Measurements from ENCODE around the gene ZNF521.
"Not testable (repeated sequence)": the region's sequence is repeated elsewhere in the genome, so short reads cannot be mapped to it uniquely, and the experiment has no call there.

ZNF521 gene

DNA sequence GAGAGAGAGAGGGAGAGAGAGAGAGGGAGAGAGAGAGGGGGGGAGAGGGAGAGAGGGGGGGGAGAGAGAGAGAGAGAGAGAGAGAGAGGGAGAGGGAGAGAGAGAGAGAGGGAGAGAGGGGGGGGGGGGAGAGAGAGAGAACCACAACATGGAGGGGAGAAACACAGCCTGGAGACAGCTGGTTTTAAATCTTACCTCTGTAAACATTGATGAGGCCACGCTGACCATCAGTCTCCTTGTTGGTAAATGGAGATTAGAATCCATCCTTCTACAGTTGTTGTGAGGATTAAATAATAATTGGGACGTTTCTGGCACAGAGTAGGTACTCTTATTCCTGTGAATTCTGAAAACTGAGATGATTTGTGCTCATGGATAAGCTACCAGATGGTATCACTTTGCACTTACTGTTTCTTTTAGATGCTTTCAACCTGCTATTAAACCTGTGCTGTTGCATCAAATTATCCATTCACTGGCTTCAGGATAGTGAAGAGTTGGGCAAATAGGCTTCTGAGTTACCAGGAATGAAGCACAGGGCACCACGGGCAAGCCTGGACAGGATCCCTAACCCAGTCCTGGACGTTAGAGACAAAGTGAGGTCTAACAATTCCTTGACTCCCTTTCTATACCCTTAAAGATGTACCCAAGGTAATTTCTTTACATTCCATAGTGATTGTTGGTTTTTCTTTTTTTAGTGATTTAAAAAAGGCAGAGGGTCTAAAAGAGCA, 318.1 kb downstream of the ZNF521 start:
- no peaks in the 10 kb centered on the region for H3K4me1 ChIP-seq (ENCODE audit: insufficient read depth, low read length)
- peaks cover 5% of the 10 kb centered on the region; the same call in 1 of the 2 replicates for H3K27me3 ChIP-seq (ENCODE audit: insufficient read depth, low read length)
- no peaks in the 10 kb centered on the region for H3K36me3 ChIP-seq (ENCODE audit: insufficient read depth, low read depth, low read length)
- H3K4me3 ChIP-seq (ENCODE audit: low read length): no peak overlapping the region
- peaks cover 4% of the 10 kb centered on the region; the same call in 1 of the 2 replicates for H3K9me3 ChIP-seq (ENCODE audit: insufficient read depth, low read depth, low read length)
- H3K27ac ChIP-seq (ENCODE audit: low read length): no peak overlapping the region
- H3K9ac ChIP-seq (ENCODE audit: low read depth, low read length): no peak overlapping the region

DNA sequence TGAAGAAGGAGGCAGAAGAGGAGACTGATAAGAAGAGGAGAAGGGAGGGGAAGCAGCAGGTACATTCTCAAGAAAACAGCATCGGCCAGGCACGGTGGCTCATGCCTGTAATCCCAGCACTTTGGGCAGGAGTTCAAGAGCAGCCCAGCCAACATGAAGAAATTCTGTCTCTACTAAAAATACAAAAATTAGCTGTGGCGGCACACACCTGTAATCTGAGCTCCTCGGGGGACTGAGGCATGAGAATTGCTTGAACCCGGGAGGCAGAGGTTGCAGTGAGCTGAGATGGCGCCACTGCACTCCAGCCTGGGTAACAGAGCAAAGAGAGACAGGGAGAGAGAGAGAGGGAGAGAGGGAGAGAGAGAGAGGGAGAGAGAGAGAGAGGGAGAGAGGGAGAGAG, 318.8 kb downstream of the ZNF521 start:
- not testable (repeated sequence) for H3K4me3 ChIP-seq (ENCODE audit: low read length); H3K27ac ChIP-seq (ENCODE audit: low read length); H3K9ac ChIP-seq (ENCODE audit: low read depth, low read length); H3K9me3 ChIP-seq (ENCODE audit: insufficient read depth, low read depth, low read length); H3K27me3 ChIP-seq (ENCODE audit: insufficient read depth, low read length); H3K4me1 ChIP-seq (ENCODE audit: insufficient read depth, low read length); H3K36me3 ChIP-seq (ENCODE audit: insufficient read depth, low read depth, low read length)

DNA sequence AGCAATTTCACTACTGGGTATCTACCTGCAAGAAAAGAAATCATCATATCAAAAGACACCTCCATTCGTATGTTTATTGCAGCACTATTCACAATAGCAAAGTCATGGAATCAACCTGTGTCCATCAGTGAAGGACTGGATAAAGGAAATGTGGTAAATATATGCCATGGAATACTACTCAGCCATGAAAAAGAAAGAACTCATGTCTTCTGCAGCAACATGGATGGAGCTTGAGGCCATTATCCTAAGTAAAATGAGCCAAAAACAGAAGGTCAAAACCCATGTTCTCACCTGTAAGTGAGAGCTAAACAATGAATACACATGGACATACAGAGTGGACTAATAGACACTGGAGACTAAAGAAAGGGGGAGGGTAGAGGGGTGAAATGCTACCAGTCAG, 322.2 kb downstream of the ZNF521 start:
- Histone ChIP-seq H3K36me3 (ENCODE audit: insufficient read depth, low read depth, low read length) (no peaks in the 10 kb centered on the region), H3K9ac (ENCODE audit: low read depth, low read length) (no peak overlapping the region), H3K9me3 (ENCODE audit: insufficient read depth, low read depth, low read length) (peaks cover 4% of the 10 kb centered on the region; the same call in 1 of the 2 replicates), H3K27ac (ENCODE audit: low read length) (no peak overlapping the region), H3K4me3 (ENCODE audit: low read length) (no peak overlapping the region), H3K27me3 (ENCODE audit: insufficient read depth, low read length) (peaks cover 5% of the 10 kb centered on the region; the same call in 1 of the 2 replicates), H3K4me1 (ENCODE audit: insufficient read depth, low read length) (no peaks in the 10 kb centered on the region)

GRCh38 chr18:25019931-25020330, 332.0 kb downstream of the ZNF521 start:
- H3K27ac ChIP-seq (ENCODE audit: low read length): no peak overlapping the region
- H3K27me3 ChIP-seq (ENCODE audit: insufficient read depth, low read length): no peaks in the 10 kb centered on the region
- H3K9me3 ChIP-seq (ENCODE audit: insufficient read depth, low read depth, low read length): no peaks in the 10 kb centered on the region
- H3K4me1 ChIP-seq (ENCODE audit: insufficient read depth, low read length): no peaks in the 10 kb centered on the region
- no peaks in the 10 kb centered on the region for H3K36me3 ChIP-seq (ENCODE audit: insufficient read depth, low read depth, low read length)
- H3K4me3 ChIP-seq (ENCODE audit: low read length): no peak overlapping the region
- H3K9ac ChIP-seq (ENCODE audit: low read depth, low read length): no peak overlapping the region

DNA sequence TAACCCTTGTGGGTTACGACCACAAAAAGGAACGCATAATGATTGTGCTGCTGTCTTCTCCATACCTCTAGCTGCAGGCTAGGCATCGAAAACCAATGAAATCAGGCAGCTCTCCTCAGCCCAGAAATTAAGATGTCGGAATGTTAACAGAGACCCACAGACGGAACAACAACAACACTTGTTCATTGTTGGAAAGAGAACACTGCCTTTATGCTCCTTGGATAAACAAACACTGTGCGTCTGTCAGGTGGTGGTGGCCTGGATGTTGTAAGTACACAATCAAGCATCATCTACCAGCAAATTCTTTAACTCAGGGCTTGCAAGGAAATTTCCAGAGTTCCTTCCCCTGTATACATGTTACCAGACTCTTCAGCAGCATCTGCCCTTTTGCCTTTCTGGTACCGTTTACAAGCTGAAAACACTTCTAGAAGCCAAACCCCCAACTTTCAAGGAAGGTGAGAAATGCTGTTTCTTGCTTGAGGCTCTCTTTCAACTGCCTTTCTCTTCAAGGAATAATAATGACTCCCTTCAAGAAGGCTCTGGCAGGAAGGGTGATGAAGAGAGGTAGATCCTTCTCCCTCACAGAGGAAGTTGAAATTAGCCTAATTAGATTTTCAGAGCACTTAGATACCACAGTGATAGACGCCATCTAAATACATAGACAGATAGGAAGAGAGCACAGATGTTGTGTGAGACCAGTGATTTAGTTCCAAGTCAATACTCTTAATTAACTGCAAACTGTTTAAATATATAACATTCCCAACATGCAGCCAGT, 332.7 kb downstream of the ZNF521 start:
- Histone ChIP-seq H3K4me3 (ENCODE audit: low read length) (no peak overlapping the region), H3K9me3 (ENCODE audit: insufficient read depth, low read depth, low read length) (no peaks in the 10 kb centered on the region), H3K36me3 (ENCODE audit: insufficient read depth, low read depth, low read length) (no peaks in the 10 kb centered on the region), H3K4me1 (ENCODE audit: insufficient read depth, low read length) (no peaks in the 10 kb centered on the region), H3K27me3 (ENCODE audit: insufficient read depth, low read length) (no peaks in the 10 kb centered on the region), H3K9ac (ENCODE audit: low read depth, low read length) (no peak overlapping the region), H3K27ac (ENCODE audit: low read length) (no peak overlapping the region)

DNA sequence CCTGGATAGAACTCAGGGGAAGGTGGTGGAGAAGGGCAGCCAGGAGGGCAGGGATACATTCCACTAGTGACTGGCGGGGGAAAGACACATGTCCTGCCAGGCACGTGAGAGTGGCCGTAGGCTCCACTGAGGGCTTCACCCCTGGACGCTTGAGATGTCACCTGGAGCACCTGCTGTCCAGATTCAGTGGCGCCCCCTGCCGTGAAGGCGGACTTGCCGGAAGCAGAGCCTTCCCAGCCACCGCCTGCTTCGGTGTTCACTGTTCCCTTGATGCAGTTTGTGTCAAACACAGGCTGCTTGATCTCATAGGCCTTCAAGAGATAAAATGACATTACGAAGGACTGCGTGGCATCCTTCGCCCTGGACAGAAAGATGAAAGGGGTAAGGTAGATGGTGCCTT, 335.3 kb downstream of the ZNF521 start:
- no peak overlapping the region for H3K9ac ChIP-seq (ENCODE audit: low read depth, low read length)
- no peaks in the 10 kb centered on the region for H3K36me3 ChIP-seq (ENCODE audit: insufficient read depth, low read depth, low read length)
- no peak overlapping the region for H3K4me3 ChIP-seq (ENCODE audit: low read length)
- H3K9me3 ChIP-seq (ENCODE audit: insufficient read depth, low read depth, low read length): no peaks in the 10 kb centered on the region
- H3K27me3 ChIP-seq (ENCODE audit: insufficient read depth, low read length): no peaks in the 10 kb centered on the region
- no peaks in the 10 kb centered on the region for H3K4me1 ChIP-seq (ENCODE audit: insufficient read depth, low read length)
- H3K27ac ChIP-seq (ENCODE audit: low read length): no peak overlapping the region

DNA sequence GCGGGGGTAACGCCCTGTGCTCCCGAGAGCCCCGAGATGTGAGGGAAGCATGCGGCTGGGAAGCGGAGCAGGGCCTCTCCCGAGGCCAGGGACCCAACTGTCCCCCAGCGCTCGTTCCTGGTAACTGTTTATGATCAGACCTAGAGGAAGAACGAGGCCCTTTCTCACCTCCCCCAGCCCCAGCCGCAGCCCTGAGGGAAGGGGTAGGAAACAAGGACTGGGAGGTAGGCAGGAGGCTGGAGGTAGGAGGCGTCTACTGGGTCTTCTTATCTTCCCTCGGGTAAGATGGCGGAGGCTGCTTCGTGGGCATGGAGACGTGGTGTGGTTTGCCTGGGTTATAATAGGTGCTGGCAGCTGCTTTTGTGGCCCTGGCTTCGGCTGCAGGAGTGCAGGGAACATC, 335.8 kb downstream of the ZNF521 start:
- no peaks in the 10 kb centered on the region for H3K4me1 ChIP-seq (ENCODE audit: insufficient read depth, low read length)
- no peaks in the 10 kb centered on the region for H3K9me3 ChIP-seq (ENCODE audit: insufficient read depth, low read depth, low read length)
- no peak overlapping the region for H3K9ac ChIP-seq (ENCODE audit: low read depth, low read length)
- no peaks in the 10 kb centered on the region for H3K36me3 ChIP-seq (ENCODE audit: insufficient read depth, low read depth, low read length)
- no peaks in the 10 kb centered on the region for H3K27me3 ChIP-seq (ENCODE audit: insufficient read depth, low read length)
- H3K27ac ChIP-seq (ENCODE audit: low read length): no peak overlapping the region
- H3K4me3 ChIP-seq (ENCODE audit: low read length): no peak overlapping the region
